B cell (primary cell): Measurements from ENCODE around the gene NGEF. TPM values are rescaled to one million over a fixed set of nuclear protein-coding genes. Genes with fewer than 3 reads are reported as not detected.

Experiments
- ATAC-seq: fragments of 200-7000 bp; cut with Tn5 transposase; one replicate; pipeline ENCODE4 v1.10.0; 2021; ENCODE audit warnings: low read depth, mild to moderate bottlenecking, moderate number of reproducible peaks, moderate library complexity
- CTCF ChIA-PET: fragments of 350-600 bp; sonication (Branson Sonifier 250); formaldehyde crosslinking; loops from one replicate; lab custom pipeline; 2021; ENCODE audit warnings: antibody characterized with exemption, inconsistent platforms; lab: Charles Lee
- POLR2A ChIA-PET: fragments of 350-600 bp; sonication (Branson Sonifier 250); formaldehyde crosslinking; loops from one replicate; lab custom pipeline; 2021; ENCODE audit warnings: antibody characterized with exemption; lab: Charles Lee
- DNase-seq: peaks from one replicate; pipeline ENCODE4 v3.0.0; 2013
- H2AFZ ChIP-seq: 2 replicates; pipeline ENCODE4 v1.6.1; 2012; ENCODE audit warnings: mild to moderate bottlenecking, low read depth, low read length; ENCODE audit not compliant: insufficient read depth, poor library complexity, severe bottlenecking
- H3K27ac ChIP-seq, 2 donors: 1 replicate in 1 of 2; 2 replicates in 1 of 2; pipeline ENCODE4 v1.5.1; 2012 to 2013; ENCODE audit warnings: low read length in 2 of 2, mild to moderate bottlenecking in 2 of 2, moderate library complexity in 1 of 2
- H3K27me3 ChIP-seq, 4 experiments: fragments of 200-600 bp in 1 of 4; sonication (generic) in 1 of 4; replicated peaks in 1 of 4; 1 replicate in 2 of 4; 2 replicates in 2 of 4; pipeline versions ENCODE4 v1.6.1 to v1.7.0; 2013 to 2016; ENCODE audit warnings: low read length in 3 of 4, mild to moderate bottlenecking in 2 of 4, mixed read lengths in 1 of 4, moderate library complexity in 1 of 4; ENCODE audit not compliant: insufficient read depth in 4 of 4, control insufficient read depth in 3 of 4; ENCODE audit errors: control extremely low read depth in 1 of 4
- H3K36me3 ChIP-seq, 2 experiments: replicated peaks in 1 of 2; 1 replicate in 1 of 2; 2 replicates in 1 of 2; pipeline versions ENCODE4 v1.6.1 to v1.7.1; 2013; ENCODE audit warnings: low read length in 1 of 2; ENCODE audit not compliant: insufficient read depth in 2 of 2, control insufficient read depth in 1 of 2; ENCODE audit errors: control extremely low read depth in 1 of 2, extremely low read depth in 1 of 2
- H3K4me1 ChIP-seq, 2 donors: fragments of 200-600 bp in 1 of 2; sonication (generic) in 1 of 2; 1 replicate in 1 of 2; 2 replicates in 1 of 2; pipeline versions ENCODE4 v1.5.1 to v1.6.1; 2013 to 2017; ENCODE audit warnings: low read length in 2 of 2; ENCODE audit not compliant: control insufficient read depth in 2 of 2, insufficient read depth in 2 of 2
- H3K4me2 ChIP-seq: replicated peaks from 2 replicates; pipeline ENCODE3; 2012; ENCODE audit warnings: mild to moderate bottlenecking, low read depth, low read length; ENCODE audit not compliant: poor library complexity, severe bottlenecking
- H3K4me3 ChIP-seq, 5 experiments: fragments of 200-600 bp in 1 of 5; sonication (generic) in 1 of 5; 1 replicate in 3 of 5; 2 replicates in 2 of 5; pipeline versions ENCODE4 v1.5.1 to v1.7.0; 2011 to 2016; ENCODE audit warnings: low read length in 4 of 5, mild to moderate bottlenecking in 4 of 5, low read depth in 2 of 5, control low read depth in 1 of 5, moderate library complexity in 1 of 5; ENCODE audit not compliant: insufficient read depth in 1 of 5; ENCODE audit errors: control extremely low read depth in 1 of 5, extremely low read depth in 1 of 5
- H3K79me2 ChIP-seq: fragments of 200-600 bp; sonication (generic); one replicate; pipeline ENCODE4 v1.6.0; 2016; ENCODE audit warnings: low read length; ENCODE audit not compliant: control insufficient read depth, insufficient read depth
- H3K9ac ChIP-seq: fragments of 200-600 bp; sonication (generic); 2 replicates; pipeline ENCODE4 v1.6.1; 2017; ENCODE audit warnings: mild to moderate bottlenecking, low read length, moderate library complexity
- H3K9me3 ChIP-seq, 3 donors: one replicate each; pipeline versions ENCODE4 v1.6.1 to v1.7.1; 2013; ENCODE audit warnings: low read length in 2 of 3; ENCODE audit not compliant: control insufficient read depth in 2 of 3, insufficient read depth in 1 of 3; ENCODE audit errors: control extremely low read depth in 1 of 3
- H4K20me1 ChIP-seq: 2 replicates; pipeline ENCODE4 v1.6.0; 2012; ENCODE audit warnings: mild to moderate bottlenecking, low read length; ENCODE audit not compliant: insufficient read depth, control insufficient read depth, poor library complexity, severe bottlenecking
- H3K27ac Mint-ChIP-seq: one replicate; pipeline ENCODE4 v1.8.0; 2021; ENCODE audit warnings: mixed read lengths
- H3K27me3 Mint-ChIP-seq: one replicate; pipeline ENCODE4 v1.8.0; 2021; ENCODE audit warnings: mixed read lengths
- H3K4me1 Mint-ChIP-seq: one replicate; pipeline ENCODE4 v1.8.0; 2021; ENCODE audit warnings: mixed read lengths
- H3K4me3 Mint-ChIP-seq: one replicate; pipeline ENCODE4 v1.8.0; 2021; ENCODE audit warnings: mixed read lengths
- H3K9me3 Mint-ChIP-seq: one replicate; pipeline ENCODE4 v1.8.0; 2022; ENCODE audit warnings: mixed read lengths; ENCODE audit not compliant: insufficient read depth
- EZH2 ChIP-seq: IDR thresholded peaks from 2 replicates; pipeline ENCODE4 v1.6.1; 2012; ENCODE audit warnings: borderline replicate concordance, low read depth, mild to moderate bottlenecking, moderate library complexity, low read length; ENCODE audit not compliant: insufficient read depth, poor library complexity, severe bottlenecking
- WGBS: methylation state at CpG from one replicate; pipeline ENCODE4 v1.1.5; 2013; ENCODE audit warnings: missing lambda C conversion rate; ENCODE audit not compliant: insufficient coverage; 5-methylcytosine and 5-hydroxymethylcytosine counted together
- intact Hi-C: fragments of 100-400 bp; cut with micrococcal nuclease; formaldehyde crosslinking; loops from one replicate; pipeline ENCODE4 v1.10.0; 2022
- polyA plus RNA-seq: library from polyadenylated mRNA; depleted of rRNA; stranded (reverse); fragments of >200 nt; gene quantifications from 2 replicates; pipeline ENCODE4 v1.2.3, GENCODE V29; 2012
- total RNA-seq, 2 donors: library from RNA; stranded (reverse); fragments of 120-200 nt in 1 of 2; gene quantifications; 1 replicate in 1 of 2; 2 replicates in 1 of 2; pipeline versions ENCODE4 v1.2.3 to v1.2.4, GENCODE V29; 2013 to 2022
- TF ChIP-seq, protein P1 (sequence below): fragments of 200-600 bp; IDR thresholded peaks from one replicate; pipeline ENCODE4 v1.8.0; 2022; ENCODE audit warnings: antibody characterized with exemption, mild to moderate bottlenecking

NGEF gene
- total and polyA plus RNA-seq, 2 donors (not counting 1 experiment from before 2014, with no cell fraction given) = not detected

DNA sequence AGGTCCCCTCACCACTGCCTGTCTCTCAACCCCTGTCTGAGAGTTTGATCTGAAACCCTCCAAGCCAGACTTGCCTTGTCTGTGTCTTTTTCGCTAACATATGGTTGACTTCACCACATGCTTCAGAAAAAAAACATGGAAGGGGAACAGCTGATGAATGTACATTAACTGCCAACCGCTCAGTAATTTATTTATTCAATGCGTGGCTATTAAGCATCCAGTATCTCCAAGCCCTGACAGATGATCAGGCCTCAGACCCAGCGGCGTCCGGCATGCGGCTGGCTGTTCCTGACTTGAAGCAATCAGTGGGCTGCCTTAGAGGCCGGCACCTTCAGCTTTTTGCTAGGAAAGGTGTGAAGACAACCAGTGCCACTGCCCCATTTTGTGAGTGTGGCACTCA, 62.3 kb downstream of the NGEF start:
- ATAC-seq = no peak
- Histone ChIP-seq H3K9ac (no peak overlapping the region), H2AFZ (no peak overlapping the region), H3K27me3 (no peaks in the 10 kb centered on the region), H3K79me2 (no peaks in the 10 kb centered on the region), H3K4me1 (peaks cover 12 to 13% of the 10 kb centered on the region in 2 donors), H3K27ac (no peak overlapping the region), H3K9me3 (no peaks in the 10 kb centered on the region), H3K36me3 (no peaks in the 10 kb centered on the region), H3K4me3 (no peak overlapping the region), H4K20me1 (no peaks in the 10 kb centered on the region), H3K4me2 (no peak overlapping the region)
- CTCF ChIA-PET = interaction anchor here (0.5 kb wide), 1 partner anchor 102 kb away, joined by 3 read pairs; no protein-coding TSS in a partner anchor
- H3K27me3 Mint-ChIP-seq = no peaks in the 10 kb centered on the region
- H3K4me1 Mint-ChIP-seq = peaks cover 15% of the 10 kb centered on the region
- H3K27ac Mint-ChIP-seq = no peak overlapping the region
- no peak overlapping the region for H3K4me3 Mint-ChIP-seq
- intact Hi-C loops = no loop called here
- WGBS = 93% methylated on average over 8 of the region's 8 CpGs
- POLR2A ChIA-PET = no interaction called here
- no peaks in the 10 kb centered on the region for H3K9me3 Mint-ChIP-seq
- TF ChIP-seq, protein P1, sequence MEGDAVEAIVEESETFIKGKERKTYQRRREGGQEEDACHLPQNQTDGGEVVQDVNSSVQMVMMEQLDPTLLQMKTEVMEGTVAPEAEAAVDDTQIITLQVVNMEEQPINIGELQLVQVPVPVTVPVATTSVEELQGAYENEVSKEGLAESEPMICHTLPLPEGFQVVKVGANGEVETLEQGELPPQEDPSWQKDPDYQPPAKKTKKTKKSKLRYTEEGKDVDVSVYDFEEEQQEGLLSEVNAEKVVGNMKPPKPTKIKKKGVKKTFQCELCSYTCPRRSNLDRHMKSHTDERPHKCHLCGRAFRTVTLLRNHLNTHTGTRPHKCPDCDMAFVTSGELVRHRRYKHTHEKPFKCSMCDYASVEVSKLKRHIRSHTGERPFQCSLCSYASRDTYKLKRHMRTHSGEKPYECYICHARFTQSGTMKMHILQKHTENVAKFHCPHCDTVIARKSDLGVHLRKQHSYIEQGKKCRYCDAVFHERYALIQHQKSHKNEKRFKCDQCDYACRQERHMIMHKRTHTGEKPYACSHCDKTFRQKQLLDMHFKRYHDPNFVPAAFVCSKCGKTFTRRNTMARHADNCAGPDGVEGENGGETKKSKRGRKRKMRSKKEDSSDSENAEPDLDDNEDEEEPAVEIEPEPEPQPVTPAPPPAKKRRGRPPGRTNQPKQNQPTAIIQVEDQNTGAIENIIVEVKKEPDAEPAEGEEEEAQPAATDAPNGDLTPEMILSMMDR = no peak
- TF ChIP-seq EZH2 = no peak
- DNase-seq = no peak

- 100% methylated on average over 2 of the region's 4 CpGs for WGBS
- H3K79me2 ChIP-seq = no peaks in the 10 kb centered on the region
- no peaks in the 10 kb centered on the region for H3K27me3 ChIP-seq
- Mint-ChIP-seq H3K27ac (no peak overlapping the region), H3K27me3 (peaks cover 3% of the 10 kb centered on the region), H3K4me3 (no peak overlapping the region), H3K4me1 (peaks cover 1% of the 10 kb centered on the region), H3K9me3 (no peaks in the 10 kb centered on the region)
- no peak overlapping the region for H3K4me3 ChIP-seq
- no peak overlapping the region for H2AFZ ChIP-seq
- no peak overlapping the region for H3K4me2 ChIP-seq
- TF ChIP-seq, protein P1 = no peak
- no peak for TF ChIP-seq EZH2
- no peak for ATAC-seq
- intact Hi-C loops = no loop called here
- no peaks in the 10 kb centered on the region for H3K9me3 ChIP-seq
- H4K20me1 ChIP-seq = no peaks in the 10 kb centered on the region
- ChIA-PET POLR2A (interaction anchor here (0.5 kb wide), 1 partner anchor 39 kb away, joined by 5 read pairs; no protein-coding TSS in a partner anchor), CTCF (no interaction called here)
- H3K27ac ChIP-seq = no peak overlapping the region
- H3K36me3 ChIP-seq = no peaks in the 10 kb centered on the region
- H3K9ac ChIP-seq = no peak overlapping the region
- DNase-seq = no peak
- no peaks in the 10 kb centered on the region for H3K4me1 ChIP-seq
Observed at GRCh38 chr2:232949016-232949415, 64.0 kb downstream of the NGEF start.
